ENCODE measurements around the gene RPUSD3.
"Not testable (repeated sequence)": the region's sequence is repeated elsewhere in the genome, so short reads cannot be mapped to it uniquely, and the experiment has no call there.

- TF ChIP-seq CTCF (IDR thresholded peaks at IDR 0.05); POLR2A (IDR thresholded peaks at IDR 0.05; ENCODE audit: low read depth); POLR2AphosphoS5 (IDR thresholded peaks at IDR 0.05): not testable (repeated sequence)
Observed at GRCh38 chr3:9851383-9851782, 7.6 kb upstream of the RPUSD3 start.
